ENCODE results near the gene AMZ2. TPM values are rescaled to one million over a fixed set of nuclear protein-coding genes. Genes with fewer than 3 reads are reported as not detected.
"Not testable (repeated sequence)": the region's sequence is repeated elsewhere in the genome, so short reads cannot be mapped to it uniquely, and the experiment has no call there.

The AMZ2 gene
- total RNA-seq, 4 donors from 2014 or later = 35.8 to 47.1 (median 41.5) TPM

- no peak for DNase-seq (ENCODE audit: low spot score in 2 of 2)
- WGBS = under 1% methylated on average over 15 of the region's 22 CpGs
- H3K4me1 ChIP-seq = peaks cover 36% of the 10 kb centered on the region
- peaks cover 10% of the 10 kb centered on the region for H3K27me3 ChIP-seq
- H3K9me3 ChIP-seq = no peaks in the 10 kb centered on the region
- H3K4me3 ChIP-seq = peak overlapping the region; percentile 94
- peak overlapping the region; percentile 89 for H3K27ac ChIP-seq
- H3K36me3 ChIP-seq = peaks cover 2% of the 10 kb centered on the region
- TF ChIP-seq POLR2AphosphoS5 (IDR thresholded peaks at IDR 0.05) (no peak), EP300 (IDR thresholded peaks at IDR 0.05) (no peak), POLR2A (IDR thresholded peaks at IDR 0.05) (no peak)
- TF ChIP-seq, protein P1, sequence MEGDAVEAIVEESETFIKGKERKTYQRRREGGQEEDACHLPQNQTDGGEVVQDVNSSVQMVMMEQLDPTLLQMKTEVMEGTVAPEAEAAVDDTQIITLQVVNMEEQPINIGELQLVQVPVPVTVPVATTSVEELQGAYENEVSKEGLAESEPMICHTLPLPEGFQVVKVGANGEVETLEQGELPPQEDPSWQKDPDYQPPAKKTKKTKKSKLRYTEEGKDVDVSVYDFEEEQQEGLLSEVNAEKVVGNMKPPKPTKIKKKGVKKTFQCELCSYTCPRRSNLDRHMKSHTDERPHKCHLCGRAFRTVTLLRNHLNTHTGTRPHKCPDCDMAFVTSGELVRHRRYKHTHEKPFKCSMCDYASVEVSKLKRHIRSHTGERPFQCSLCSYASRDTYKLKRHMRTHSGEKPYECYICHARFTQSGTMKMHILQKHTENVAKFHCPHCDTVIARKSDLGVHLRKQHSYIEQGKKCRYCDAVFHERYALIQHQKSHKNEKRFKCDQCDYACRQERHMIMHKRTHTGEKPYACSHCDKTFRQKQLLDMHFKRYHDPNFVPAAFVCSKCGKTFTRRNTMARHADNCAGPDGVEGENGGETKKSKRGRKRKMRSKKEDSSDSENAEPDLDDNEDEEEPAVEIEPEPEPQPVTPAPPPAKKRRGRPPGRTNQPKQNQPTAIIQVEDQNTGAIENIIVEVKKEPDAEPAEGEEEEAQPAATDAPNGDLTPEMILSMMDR (IDR thresholded peaks at IDR 0.05) = no peak
These were observed 43.1 kb upstream of the AMZ2 start for GRCh38 chr17:68204736-68205135.

DNA sequence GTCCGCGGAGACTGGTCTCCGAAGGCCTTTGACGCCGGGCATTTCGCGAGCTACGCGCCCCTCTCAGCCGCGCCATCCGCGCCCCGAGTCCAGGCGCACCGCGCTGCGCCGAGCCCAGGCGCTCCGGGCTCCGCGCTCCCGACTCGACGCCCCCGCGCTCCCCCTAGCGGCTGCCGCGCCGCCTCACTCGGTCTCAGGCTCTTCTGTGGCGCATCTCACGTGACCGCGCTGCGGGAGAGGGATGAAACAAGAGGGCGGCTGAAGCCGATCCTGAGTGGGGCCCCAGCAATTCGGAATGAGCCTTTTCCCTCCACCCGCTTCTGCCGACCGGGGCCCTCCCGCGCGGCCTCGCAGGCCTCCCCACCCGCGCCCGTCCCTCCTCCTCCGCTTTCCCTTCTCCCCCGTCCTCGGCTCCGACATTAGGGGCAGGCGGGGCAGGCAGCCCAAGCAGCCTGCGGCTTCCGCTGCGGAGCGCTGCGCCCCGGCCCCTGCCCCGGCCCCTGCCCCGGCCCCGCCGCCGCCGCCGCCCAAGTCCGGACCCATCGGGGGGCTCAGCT, 42.5 kb upstream of the AMZ2 start:
- DNase-seq (ENCODE audit: low spot score in 2 of 2) = peak; percentile 94 to 95
- peaks cover 4% of the 10 kb centered on the region for H3K27me3 ChIP-seq
- H3K4me1 ChIP-seq = peaks cover 30% of the 10 kb centered on the region
- H3K36me3 ChIP-seq = peaks cover 7% of the 10 kb centered on the region
- WGBS = 0% methylated on average over 3 of the region's 71 CpGs
- peak in 1 of 2 donors; percentile 56 for TF ChIP-seq POLR2A (IDR thresholded peaks at IDR 0.05)
- TF ChIP-seq POLR2AphosphoS5 (IDR thresholded peaks at IDR 0.05) = peak in 2 of 3 donors; percentile 68 to 70
- TF ChIP-seq, protein P1 (IDR thresholded peaks at IDR 0.05) = peak; percentile 64 to 93
- TF ChIP-seq EP300 (IDR thresholded peaks at IDR 0.05) = no peak
- peak overlapping the region; percentile 94 for H3K4me3 ChIP-seq
- peak overlapping the region; percentile 89 for H3K27ac ChIP-seq
- no peaks in the 10 kb centered on the region for H3K9me3 ChIP-seq

DNA sequence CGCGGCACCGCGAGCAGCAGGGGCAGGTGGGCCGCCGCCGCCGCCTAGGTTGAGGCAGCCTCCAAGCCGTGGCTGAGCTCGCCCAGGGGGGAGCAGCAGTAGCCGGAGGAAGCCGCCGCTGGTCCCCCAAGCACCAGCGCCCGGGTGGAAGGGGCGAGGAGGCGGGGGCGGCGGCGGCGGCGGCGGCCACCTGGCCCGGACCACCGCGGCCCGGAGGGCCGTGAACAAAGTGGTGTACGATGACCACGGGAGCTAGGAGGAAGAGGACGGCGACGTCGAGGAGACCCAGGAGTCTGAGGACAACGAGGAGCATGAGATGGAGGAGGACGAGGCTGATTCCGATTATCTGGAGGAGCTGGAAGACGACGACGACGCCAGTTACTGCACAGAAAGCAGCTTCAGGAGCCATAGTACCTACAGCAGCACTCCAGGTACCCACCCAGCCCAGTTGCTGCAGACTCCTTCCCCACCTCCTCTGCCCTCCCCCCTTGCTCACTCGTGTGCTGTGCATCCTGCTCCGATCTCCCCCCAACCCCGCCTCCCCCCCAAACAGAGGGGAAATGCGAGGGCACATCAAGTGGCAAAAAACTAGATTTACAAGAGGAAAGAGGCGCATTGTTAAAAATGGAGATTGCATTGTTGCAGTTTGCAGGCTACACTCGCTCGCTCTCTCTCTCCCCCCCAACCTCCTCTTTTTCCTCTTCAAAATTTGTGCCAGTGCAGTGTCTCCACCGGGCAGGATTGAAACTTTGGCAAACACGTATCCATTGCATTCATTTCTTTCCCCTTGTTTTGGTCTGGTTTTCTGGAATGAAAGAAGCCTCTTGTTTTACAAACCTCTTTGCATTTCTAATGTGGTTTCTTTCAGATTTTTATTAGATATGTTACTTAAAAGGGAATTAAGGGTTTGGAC, 41.8 kb upstream of the AMZ2 start:
- DNase-seq (ENCODE audit: low spot score in 2 of 2) = no peak
- Histone ChIP-seq H3K27me3 (no peaks in the 10 kb centered on the region), H3K4me1 (peaks cover 23% of the 10 kb centered on the region), H3K36me3 (peaks cover 12% of the 10 kb centered on the region), H3K9me3 (no peaks in the 10 kb centered on the region), H3K27ac (peak overlapping the region; percentile 89), H3K4me3 (peak overlapping the region; percentile 94)
- TF ChIP-seq, protein P1 (IDR thresholded peaks at IDR 0.05) = no peak
- TF ChIP-seq EP300 (IDR thresholded peaks at IDR 0.05) (no peak), POLR2A (IDR thresholded peaks at IDR 0.05) (no peak), POLR2AphosphoS5 (IDR thresholded peaks at IDR 0.05) (no peak)
- under 1% methylated on average over 23 of the region's 50 CpGs for WGBS

DNA sequence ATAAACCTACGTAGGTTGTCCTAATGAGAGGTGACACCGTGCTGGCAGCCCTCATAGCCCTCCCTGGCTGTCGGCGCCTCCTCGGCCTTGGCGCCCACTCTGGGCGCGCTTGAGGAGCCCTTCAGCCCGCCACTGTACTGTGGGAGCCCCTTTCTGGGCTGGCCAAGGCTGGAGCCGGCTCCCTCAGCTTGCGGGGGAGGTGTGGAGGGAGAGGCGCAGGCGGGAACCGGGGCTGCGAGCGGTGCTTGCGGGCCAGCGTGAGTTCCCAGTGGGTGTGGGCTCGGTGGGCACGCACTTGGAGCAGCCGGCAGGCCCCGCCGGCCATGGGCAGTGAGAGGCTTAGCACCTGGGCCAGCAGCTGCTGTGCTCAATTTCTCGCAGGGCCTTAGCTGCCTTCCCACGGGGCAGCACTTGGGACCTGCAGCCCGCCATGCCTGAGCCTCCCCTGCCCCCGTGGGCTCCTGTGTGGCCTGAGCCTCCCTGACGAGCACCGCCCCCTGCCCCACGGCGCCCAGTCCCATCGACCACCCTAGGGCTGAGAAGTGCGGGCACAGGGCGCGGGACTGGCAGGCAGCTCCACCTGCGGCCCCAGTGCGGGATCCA, 40.1 kb upstream of the AMZ2 start:
- Histone ChIP-seq H3K9me3 (no peaks in the 10 kb centered on the region), H3K27me3 (no peaks in the 10 kb centered on the region), H3K4me1 (peaks cover 22% of the 10 kb centered on the region), H3K36me3 (peaks cover 12% of the 10 kb centered on the region), H3K4me3 (peak overlapping the region; percentile 94), H3K27ac (peak overlapping the region; percentile 11)
- WGBS = 87% methylated on average over 16 of the region's 37 CpGs
- peak in 1 of 2 donors; percentile 63 for DNase-seq (ENCODE audit: low spot score in 2 of 2)
- TF ChIP-seq POLR2A (IDR thresholded peaks at IDR 0.05) (no peak), POLR2AphosphoS5 (IDR thresholded peaks at IDR 0.05) (no peak), EP300 (IDR thresholded peaks at IDR 0.05) (no peak)
- TF ChIP-seq, protein P1 (IDR thresholded peaks at IDR 0.05) = no peak

GRCh38 chr17:68208651-68209050, 39.2 kb upstream of the AMZ2 start:
- H3K4me3 ChIP-seq; H3K9me3 ChIP-seq; H3K27me3 ChIP-seq; DNase-seq (ENCODE audit: low spot score in 2 of 2); H3K27ac ChIP-seq: not testable (repeated sequence)
- H3K36me3 ChIP-seq = peaks cover 12% of the 10 kb centered on the region
- WGBS = 96% methylated on average over 19 of the region's 19 CpGs
- H3K4me1 ChIP-seq = peaks cover 22% of the 10 kb centered on the region

- WGBS = 95% methylated on average over 13 of the region's 13 CpGs
- DNase-seq (ENCODE audit: low spot score in 2 of 2); H3K9me3 ChIP-seq; H3K27me3 ChIP-seq; H3K27ac ChIP-seq; H3K4me3 ChIP-seq: not testable (repeated sequence)
- H3K36me3 ChIP-seq = peaks cover 12% of the 10 kb centered on the region
- H3K4me1 ChIP-seq = peaks cover 22% of the 10 kb centered on the region
These were observed 38.5 kb upstream of the AMZ2 start for GRCh38 chr17:68209191-68209900.

All from suprapubic skin (tissue), 4 donors.